Activated CD4-positive, alpha-beta T cell treated with anti-CD3 and anti-CD28 coated beads, Interleukin-10, Interleukin-2, amounts not matched to agents 100 ng/mL and 50 ng/mL, durations not matched to agents 16 hours and 8 hours (primary cell): Measurements from ENCODE around the gene ARIH1.
"Not testable (repeated sequence)": the region's sequence is repeated elsewhere in the genome, so short reads cannot be mapped to it uniquely, and the experiment has no call there.

Experiments
- DNase-seq: peaks from one replicate; pipeline ENCODE4 v3.0.0-alpha.2; 2020

The ARIH1 gene, protein sequence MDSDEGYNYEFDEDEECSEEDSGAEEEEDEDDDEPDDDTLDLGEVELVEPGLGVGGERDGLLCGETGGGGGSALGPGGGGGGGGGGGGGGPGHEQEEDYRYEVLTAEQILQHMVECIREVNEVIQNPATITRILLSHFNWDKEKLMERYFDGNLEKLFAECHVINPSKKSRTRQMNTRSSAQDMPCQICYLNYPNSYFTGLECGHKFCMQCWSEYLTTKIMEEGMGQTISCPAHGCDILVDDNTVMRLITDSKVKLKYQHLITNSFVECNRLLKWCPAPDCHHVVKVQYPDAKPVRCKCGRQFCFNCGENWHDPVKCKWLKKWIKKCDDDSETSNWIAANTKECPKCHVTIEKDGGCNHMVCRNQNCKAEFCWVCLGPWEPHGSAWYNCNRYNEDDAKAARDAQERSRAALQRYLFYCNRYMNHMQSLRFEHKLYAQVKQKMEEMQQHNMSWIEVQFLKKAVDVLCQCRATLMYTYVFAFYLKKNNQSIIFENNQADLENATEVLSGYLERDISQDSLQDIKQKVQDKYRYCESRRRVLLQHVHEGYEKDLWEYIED

DNA sequence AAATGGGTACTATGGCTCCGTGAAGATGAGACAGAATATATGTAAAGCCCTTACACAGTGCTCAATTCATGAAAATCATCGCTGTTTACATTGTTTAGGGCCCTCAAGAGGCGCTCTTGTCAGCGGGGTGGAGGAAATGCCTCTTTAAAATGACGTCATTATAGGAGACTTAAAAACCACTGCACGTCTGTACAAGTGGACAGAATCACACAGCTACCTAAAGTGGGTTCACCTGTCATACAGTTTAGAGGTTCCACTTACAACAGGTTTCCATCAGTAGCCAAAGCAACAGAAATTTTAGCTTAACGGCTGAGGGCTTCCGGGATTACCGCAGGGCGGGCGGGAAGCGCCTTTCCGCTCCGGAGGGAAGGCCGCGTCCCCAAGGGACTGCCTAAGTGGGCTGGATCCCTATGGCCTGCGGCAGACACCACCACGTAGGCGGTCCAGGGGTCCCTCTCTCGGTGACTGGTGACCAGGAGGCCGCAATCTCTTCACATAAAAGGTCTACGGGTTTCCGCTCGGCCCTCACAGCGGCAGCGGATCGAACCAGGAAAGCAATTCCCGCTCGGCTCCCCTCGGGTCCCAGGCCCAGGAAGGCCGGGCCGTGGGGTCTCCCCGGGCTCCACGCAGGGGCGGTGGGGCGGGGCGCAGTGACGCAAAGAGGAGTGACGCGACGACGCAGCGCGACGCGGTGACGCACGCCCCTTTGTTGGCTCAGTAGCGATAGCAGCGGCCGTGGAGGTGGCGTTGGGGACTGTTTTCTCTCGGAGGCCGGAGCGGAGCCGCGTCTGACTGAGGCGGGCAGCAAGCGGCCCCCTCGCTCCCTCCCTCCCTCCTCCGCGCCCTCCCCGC is at the start of gene ARIH1:
TSS of gene ARIH1 (plus strand) at position 717 of the 852 bp plus-strand sequence. CDS start 310 bp downstream, outside the sequence.
- peak; percentile 95 for DNase-seq

DNA sequence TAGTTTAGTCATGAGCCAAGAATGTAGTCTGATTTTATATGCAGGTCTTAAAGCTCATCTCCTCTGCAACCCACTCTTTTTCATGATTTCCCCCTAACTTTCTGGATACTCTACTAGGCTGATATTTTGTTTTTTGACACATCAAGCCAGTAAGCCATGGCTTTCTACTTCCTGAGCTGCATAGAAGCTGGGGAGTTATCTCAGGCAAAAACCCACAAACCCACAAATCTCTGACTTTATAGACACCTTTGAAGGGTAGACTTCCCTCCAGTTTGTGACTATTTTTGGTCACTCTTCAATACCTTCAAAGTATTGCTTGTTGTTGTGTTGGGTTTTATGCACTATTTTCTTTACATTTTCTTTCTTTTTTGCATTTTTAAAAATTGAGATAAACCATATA is 47.4 kb upstream of the ARIH1 start:
- no peak for DNase-seq

DNA sequence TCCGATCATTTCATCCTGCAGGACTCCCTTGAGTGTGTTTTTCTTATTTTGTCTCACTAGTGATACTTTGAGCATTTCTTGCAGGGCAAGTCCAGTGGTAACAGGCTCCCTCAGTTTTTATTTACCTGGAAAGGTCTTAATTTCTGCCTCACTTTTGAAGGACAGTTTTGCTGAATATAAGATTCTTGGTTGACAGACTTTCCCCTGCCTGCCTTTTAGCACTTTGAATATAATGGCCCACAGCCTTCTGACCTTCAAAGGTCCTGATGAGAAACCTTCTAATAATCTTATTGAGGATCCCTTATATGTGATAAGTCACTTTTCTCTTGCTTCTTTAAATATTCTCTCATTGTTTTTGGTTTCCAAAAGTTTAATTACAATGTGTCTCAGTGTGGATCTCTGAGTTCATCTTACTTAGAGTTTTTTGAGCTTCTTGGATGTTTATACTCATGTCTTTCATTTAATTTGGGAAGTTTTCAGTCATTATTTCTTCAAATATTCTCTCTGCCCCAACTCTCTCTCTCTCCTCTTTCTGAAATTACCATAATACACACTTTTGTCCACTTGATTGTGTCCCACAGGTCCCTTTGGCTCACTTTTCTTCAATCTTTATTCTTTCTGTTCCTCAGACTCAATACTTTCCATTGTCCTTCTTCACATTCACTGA is 36.3 kb upstream of the ARIH1 start:
- no peak for DNase-seq

DNA sequence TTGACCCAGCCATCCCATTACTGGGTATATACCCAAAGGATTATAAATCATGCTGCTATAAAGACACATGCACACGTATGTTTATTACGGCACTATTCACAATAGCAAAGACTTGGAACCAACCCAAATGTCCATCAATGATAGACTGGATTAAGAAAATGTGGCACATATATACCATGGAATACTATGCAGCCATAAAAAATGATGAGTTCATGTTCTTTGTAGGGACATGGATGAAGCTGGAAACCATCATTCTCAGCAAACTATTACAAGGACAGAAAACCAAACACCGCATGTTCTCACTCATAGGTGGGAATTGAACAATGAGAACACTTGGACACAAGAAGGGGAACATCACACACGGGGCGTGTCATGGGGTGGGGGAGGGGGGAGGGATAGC is 31.3 kb upstream of the ARIH1 start:
- DNase-seq, result not testable (repeated sequence)

DNA sequence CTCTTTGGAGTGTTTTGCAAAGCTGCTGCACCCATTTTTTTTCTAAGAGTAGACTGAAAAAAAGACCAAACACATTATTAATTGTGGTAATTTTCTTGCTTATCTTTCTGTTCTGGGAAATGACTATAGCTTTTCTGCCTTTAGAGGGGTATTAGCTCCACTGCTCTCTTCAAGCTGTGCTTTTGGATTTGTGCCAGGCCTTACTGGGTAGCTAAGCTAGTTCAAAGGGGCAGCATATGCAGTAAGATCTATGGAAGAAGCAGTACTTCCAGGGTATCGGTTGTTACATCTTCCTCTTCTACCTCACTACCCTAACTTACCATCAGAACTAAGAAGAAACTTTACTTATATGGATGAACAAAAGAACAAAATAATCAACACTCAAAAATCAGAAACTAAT is 28.7 kb upstream of the ARIH1 start:
- no peak for DNase-seq

DNA sequence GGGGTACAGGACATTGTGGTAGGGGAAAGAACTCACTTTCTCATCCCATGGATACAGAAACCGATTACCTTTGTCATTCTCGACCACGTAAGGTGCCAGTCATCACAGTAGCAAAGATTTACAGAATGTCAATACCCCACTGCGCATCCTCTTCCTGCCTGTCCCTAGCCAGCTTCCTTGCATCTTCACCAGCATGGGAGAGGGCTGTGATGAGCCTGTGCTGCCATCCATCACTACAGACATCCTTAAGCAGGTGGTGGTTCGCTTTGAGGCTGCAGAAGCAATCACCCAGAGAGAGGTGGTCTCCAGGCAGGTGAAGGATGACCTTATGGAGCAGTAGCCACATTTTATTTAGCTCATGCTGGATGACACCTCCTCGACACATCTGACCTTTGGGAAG is 23.3 kb upstream of the ARIH1 start:
- no peak for DNase-seq

DNA sequence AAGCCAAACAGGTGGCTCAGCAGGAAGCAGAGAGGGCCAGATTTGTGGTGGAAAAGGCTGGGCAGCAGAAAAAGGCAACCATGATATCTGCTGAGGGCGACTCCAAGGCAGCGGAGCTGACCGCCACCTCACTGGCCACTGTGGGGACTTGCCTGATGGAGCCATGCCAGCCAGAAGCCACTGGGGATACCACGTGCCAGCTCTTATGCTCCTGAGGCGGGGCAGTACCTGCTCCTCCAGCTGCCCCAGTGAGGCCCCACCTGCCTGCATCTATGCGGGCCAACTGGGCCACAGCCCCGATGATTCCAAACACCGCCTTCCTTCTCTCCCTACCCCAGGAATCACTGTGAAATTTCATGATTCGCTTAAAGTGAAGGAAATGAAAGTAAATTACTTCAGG is 22.9 kb upstream of the ARIH1 start:
- no peak for DNase-seq

DNA sequence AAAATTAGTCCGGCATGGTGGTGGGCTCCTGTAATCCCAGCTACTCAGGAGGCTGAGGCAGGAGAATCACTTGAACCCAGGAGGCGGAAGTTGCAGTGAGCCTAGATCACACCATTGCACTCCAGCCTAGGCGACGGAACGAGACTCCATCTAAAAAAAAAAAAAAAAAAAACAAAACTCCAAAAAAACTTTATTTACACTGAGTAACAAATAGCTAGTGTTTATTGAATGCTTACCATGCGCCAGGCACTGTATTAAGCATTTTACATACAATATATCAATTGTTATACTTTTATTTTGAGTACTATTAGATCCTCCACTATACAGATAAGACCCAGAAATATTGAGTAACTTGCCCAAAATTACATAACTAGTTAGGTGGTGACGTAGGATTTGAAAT is 17.4 kb upstream of the ARIH1 start:
- no peak for DNase-seq

DNA sequence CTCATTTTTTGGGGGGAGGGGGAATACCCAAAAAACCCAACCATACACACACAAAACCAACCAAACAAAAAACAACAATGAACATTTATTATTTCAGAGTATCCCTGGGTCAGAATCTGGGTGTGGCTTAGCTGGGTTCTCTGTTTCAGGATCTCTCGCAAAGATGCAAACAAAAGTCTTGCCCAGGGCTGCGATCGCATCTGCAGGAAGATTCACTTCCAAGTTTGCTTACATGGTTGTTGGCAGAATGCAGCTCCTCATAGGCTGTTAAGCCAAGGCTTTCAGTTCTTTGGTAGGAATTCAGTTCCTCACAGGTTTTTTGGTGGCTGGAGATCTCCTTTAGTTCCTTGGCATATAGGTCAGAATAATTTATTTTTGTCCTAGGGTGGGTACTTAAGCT is 13.7 kb upstream of the ARIH1 start:
- DNase-seq, result no peak

DNA sequence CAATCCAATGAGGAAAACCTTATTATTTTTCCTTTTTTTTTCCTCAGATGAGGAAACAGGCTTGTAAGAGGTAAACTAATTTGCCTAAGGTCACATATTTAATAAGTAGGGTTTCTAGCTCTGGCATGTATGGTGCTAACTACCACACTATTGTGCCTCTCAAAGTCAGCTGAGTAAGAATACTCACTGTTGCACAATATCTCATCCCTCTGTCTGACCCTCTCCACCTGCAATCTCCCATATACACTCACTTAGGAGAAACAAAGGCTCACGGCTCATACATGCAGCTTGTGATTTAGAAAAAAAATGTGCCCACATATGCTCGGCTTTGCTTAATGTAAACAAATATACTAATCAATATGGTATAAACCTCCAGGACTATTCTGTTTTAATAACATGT is 10.4 kb upstream of the ARIH1 start:
- no peak for DNase-seq

DNA sequence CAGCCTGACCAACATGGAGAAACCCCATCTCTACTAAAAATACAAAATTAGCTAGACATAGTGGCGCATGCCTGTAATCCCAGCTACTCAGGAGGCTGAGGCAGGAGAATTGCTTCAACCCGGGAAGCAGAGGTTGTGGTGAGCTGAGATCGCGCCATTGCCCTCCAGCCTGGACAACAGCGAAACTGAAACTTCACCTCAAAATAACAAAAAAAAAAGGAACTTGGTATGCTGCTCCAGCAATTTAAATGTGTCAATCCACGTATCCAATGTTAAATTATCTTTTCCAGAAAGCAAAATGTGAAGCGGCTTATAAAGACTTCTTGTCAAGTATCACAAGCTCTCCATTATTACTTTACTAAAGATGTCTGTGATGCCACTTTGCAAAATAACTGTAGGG is 9.9 kb upstream of the ARIH1 start:
- no peak for DNase-seq

DNA sequence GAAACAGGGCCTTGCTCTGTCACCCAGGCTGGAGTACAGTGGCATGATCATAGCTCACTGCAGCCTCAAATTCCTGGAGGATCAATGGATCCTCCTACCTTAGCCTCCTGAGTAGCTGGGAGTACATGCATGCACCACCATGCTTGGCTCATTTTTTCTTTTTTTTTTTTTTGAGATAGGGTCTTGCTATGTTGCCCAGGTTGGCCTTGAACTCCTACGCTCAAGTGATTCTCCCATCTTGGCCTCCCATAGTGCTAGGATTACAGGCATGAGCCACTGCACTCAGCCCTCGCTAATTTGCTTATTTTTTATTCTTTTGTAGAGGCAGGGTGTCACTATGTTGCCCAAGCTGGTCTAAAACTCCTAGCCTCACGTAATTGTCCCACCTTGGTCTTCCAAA is 6.0 kb upstream of the ARIH1 start:
- no peak for DNase-seq

DNA sequence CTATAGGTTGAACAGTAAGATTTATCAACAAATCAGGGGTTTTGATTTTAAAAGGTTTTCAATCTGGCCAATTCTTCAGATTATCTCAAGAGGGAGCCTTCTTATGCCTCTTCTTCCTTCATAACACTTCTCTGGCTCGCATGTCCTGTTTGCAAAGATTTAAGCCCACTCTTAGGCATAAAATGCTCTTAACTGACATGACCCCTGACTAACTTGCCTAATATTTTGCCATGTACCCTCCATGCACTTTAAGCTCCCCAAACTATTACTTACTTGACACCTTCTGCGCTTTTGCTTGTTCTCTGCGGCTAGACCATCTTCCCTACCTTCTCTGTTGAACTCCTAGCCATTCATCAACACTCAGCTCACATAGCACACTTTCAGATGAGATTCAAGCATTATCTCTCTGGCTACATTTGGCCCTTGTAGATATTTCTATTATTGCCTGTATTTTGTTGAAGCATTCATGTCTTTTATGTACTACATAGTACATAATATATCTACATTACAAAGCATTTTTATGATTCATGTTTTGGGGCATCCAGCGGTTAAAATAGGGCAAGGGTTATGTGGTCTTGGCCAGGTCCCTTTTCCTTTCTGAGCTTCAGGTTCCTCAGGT is 1.0 kb upstream of the ARIH1 start:
- DNase-seq, result no peak

DNA sequence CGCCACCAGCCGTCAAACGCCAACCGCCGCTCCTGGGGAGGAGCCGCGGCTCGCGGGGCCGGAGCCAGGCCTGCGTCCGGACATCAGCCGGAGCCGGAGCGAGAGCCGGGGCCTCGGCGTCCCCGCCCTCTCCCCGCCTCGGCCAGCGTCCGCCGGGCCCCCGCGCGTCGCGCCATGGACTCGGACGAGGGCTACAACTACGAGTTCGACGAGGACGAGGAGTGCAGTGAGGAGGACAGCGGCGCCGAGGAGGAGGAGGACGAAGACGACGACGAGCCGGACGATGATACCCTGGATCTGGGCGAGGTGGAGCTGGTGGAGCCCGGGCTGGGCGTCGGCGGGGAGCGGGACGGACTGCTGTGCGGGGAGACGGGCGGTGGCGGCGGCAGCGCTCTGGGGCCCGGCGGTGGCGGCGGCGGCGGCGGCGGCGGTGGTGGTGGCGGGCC is 359 bp downstream of the ARIH1 start:
- no peak for DNase-seq

DNA sequence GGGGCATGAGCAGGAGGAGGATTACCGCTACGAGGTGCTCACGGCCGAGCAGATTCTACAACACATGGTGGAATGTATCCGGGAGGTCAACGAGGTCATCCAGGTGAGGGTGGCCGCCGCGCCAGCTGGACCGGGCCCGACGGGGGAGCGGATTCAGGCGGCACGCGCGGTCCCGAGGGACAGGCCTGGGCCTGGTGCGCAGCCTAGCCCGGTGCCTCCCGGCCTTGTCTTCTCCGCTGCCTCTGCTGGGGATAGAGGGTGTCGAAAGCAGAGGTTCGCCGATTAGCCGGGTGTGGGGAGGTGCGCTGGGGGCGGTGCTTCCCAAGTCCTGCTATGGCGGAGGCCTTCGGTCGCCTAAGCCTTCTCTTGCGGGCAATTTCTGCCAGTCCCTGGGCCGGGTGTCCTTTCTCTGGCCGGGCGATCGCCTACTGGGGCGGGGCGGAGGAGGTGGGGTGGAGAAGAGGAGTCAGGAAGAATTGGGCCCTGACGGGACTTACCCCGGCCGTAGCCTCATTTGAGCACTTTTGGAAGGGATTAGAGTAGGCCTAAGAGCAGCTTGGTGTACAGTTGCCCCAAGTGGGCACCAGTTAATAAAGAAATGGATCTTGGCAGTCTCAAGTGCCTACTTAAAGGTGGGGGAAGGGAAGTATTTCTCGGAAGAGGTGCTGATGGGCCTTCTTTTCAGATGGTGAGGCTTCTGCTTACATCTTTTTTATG is 940 bp downstream of the ARIH1 start:
- peak; percentile 83 for DNase-seq

DNA sequence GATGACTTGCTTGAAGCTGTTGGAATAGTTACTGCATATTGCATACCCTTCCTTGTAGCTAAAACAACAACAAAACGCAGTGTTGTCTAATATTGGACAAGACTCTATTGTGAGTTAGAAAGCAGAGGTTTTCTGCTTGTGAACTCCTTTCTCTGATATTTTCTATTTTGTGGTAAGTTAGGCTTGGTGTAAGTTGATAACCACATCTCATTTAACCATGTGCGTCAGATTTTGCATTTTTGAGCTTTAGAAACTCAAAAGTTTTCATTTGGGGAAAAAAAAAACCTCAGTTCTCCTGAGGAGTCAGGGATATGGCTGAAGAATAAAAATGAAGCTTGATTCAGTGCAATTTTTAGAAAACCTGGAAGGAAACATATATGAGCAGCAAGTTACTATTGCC is 1.5 kb downstream of the ARIH1 start:
- DNase-seq, result no peak

DNA sequence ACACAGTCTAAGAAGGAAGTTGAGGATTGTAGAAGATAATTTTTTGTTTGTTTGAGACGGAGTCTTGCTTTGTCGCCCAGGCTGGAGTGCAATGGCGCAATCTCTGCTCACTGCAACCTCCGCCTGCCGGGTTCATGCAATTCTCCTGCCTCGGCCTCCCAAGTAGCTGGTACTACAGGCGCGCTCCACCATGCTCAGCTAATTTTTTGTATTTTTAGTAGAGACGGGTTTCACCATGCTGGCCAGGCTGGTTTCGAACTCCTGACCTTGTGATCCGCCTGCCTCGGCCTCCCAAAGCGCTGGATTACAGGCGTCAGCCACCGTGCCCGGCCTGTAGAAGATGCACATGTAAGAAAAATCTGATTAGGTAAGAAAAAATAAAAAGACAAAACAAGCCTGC is 2.2 kb downstream of the ARIH1 start:
- DNase-seq, result not testable (repeated sequence)

DNA sequence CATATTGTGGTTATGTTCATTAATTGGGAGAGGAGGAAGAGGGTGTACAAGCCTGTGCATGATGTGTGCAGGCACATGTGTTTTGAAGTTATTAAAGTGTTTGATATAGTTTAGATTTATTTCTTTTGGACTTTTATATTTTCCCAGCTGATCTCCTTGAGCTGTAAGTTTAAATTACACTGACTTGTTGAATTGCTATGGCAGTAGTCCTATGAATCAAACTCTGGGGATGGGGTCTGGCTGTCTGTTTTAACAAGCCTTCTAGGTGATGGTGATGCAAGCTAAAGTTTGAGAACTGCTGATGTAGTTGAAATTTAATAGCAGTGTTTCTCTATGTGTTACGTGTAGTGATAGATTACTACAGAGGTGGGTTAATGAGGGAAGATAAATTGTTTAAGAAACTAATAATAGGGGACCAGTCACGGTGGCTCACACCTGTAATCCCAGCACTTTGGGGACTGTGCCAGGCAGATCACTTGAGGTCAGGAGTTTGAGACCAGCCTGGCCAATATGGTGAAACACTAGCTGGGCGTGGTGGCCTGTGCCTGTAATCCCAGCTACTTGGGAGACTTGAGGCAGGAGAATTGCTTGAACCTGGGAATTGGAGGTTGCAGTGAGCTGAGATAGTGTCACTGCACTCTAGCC is 7.0 kb downstream of the ARIH1 start:
- DNase-seq, result no peak

DNA sequence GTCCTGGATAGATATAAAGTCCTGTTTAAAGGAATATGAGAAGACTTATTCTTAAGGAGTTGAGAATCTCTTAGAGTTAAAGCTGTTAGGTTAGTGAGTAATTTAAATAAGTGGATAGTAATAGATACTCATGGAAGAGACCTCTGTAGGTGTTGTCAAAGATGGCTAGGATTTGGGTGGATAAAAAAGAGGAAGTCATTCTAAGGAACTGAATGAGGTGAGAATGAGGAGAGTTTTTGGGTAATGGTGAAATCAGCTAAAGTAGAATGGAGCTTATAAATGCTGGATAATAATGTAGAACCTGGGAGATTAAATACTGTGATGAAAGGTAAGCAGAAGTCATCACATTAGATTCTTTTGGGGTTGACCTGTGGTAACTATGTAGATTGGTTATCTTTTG is 8.1 kb downstream of the ARIH1 start:
- no peak for DNase-seq

DNA sequence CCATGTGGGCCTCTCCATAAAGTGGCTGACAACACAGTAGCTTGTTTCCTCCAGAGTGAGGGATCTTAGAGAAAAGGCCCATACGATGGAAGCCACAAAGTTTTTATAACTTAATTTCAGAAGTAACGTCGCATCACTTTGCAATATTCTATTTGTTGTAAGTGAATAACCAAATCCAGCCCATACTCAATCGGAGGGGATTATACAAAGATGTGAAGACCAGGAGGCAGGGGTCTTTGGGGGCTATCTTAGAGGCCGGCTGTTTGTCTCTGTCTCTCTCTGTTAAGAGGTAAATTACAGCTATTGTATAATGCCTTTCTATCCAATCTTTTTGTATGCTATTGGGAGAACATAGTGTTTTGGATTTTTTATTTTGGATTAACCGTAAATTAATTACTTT is 9.1 kb downstream of the ARIH1 start:
- DNase-seq, result no peak

DNA sequence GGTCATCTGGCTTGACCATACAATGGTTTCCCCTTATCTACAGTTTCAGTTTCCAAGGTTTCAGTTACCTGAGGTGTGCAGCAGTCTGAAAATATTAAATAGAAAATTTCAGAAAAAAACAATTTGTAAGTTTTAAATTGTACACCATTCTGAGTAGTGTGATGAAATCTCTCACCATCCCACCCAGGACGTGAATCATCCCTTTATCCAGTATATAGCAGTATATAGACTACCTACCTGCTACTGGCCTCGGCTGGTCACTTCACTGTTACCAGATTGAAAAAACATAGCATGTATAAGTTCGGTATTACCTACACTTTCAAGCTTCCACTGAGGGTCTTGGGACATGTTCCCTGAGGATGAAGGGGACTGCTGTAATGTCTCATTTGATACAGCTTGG is 12.0 kb downstream of the ARIH1 start:
- DNase-seq, result no peak
